Lower lobe of right lung (tissue), 2 donors: ENCODE data around the gene PDXDC1. TPM values are rescaled to one million over a fixed set of nuclear protein-coding genes. Genes with fewer than 3 reads are reported as not detected.
"Not testable (repeated sequence)": the region's sequence is repeated elsewhere in the genome, so short reads cannot be mapped to it uniquely, and the experiment has no call there.

Source experiments
- ATAC-seq, 2 donors: fragments of 200-7000 bp; cut with Tn5 transposase; one replicate each; pipeline ENCODE4 v1.9.1; 2020 to 2022; ENCODE audit warnings: mild to moderate bottlenecking in 2 of 2, moderate library complexity in 2 of 2
- DNase-seq: peaks from one replicate; pipeline ENCODE4 v3.0.0-alpha.2; 2020
- H3K27ac ChIP-seq: fragments of 200-600 bp; one replicate; pipeline ENCODE4 v1.8.0; 2022
- H3K27me3 ChIP-seq: fragments of 200-600 bp; one replicate; pipeline ENCODE4 v1.8.0; 2022; ENCODE audit warnings: low read depth
- H3K36me3 ChIP-seq: fragments of 200-600 bp; one replicate; pipeline ENCODE4 v1.8.0; 2022; ENCODE audit warnings: mild to moderate bottlenecking
- H3K4me1 ChIP-seq: fragments of 200-600 bp; one replicate; pipeline ENCODE4 v1.8.0; 2022
- H3K4me3 ChIP-seq: fragments of 200-600 bp; one replicate; pipeline ENCODE4 v1.8.0; 2022; ENCODE audit warnings: mild to moderate bottlenecking
- H3K9me3 ChIP-seq: fragments of 200-600 bp; one replicate; pipeline ENCODE4 v1.8.0; 2022
- intact Hi-C: fragments of 100-400 bp; cut with DNase I; formaldehyde crosslinking; loops from one replicate; pipeline ENCODE4 v1.11.0; 2022
- total RNA-seq: library from RNA; stranded (reverse); fragmentation: NEBNext Ultra II Directional; extraction: Animal tissue kit (Norgen Biotek cat#: 25700); gene quantifications from one replicate; pipeline ENCODE4 v1.2.1, GENCODE V29; 2021
- TF ChIP-seq, protein P1 (sequence below): fragments of 200-600 bp; IDR thresholded peaks from one replicate; pipeline ENCODE4 v1.8.0; 2022; ENCODE audit warnings: antibody characterized with exemption, mild to moderate bottlenecking
- donor health status: DM: no; HTN: yes; CAD: no; lungs with severe emphysema.

The PDXDC1 gene
- total RNA-seq, 1 donor from 2014 or later: 103 TPM

DNA sequence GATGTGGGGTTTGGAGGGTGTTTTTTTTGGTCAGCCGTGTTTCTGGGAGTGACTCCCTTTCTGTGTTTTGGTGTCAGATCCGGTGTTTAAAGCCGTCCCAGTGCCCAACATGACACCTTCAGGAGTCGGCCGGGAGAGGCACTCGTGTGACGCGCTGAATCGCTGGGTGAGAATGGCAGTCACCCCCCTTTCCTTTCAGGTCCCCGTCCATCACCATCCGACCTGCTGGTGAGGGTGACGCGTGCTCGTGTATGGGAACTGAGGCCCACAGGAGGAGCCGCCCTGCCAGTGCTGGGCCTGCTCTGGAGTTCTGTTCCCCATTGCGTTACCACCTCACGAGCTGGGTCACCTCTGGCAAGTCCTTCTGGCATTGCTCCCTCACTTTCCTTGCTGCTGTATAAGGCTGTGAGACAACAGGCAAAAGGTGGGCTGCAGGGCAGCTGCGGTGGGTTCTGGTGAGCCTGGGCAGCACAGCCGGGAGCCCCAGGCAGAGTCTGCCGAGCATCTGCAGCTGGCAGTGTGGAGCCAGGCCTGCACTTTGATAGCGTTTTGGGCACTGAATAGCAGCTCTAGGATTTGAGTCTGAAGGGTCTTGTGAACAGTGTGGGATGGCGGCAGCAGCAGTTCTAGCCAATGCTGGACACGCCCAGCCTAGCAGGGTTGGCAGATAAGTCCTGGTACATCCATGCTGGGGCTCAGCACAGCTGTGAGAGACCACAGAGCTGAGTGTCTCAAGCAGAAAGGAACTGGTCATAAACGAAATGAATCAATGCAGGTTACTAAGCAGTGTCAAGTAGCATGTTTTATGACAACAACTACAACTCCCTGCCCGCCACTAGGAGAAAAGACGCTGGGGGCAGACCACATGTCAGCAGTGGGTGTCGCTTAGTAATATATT is 54.2 kb downstream of the PDXDC1 start:
- H3K9me3 ChIP-seq: not testable (repeated sequence)
- peaks cover 90% of the 10 kb centered on the region for H3K36me3 ChIP-seq

DNA sequence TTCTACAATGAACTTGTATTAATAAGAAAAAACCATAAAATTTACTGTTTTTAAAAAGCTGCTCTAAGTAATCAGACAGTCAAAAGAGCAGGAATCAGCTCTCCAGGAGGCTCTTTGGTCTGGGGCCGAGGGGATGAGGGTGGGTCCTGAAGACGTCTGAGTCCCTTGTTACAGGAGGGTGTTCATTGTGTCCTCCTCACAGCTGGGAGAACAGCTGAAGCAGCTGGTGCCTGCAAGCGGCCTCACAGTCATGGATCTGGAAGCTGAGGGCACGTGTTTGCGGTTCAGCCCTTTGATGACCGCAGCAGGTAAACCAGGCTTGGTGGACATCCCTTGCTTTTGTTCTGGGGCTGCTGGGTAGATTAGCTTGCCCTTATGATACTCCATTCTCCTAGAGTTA is 54.9 kb downstream of the PDXDC1 start:
- H3K4me1 ChIP-seq: peaks cover 14% of the 10 kb centered on the region
- H3K4me3 ChIP-seq, DNase-seq, intact Hi-C loops, H3K27ac ChIP-seq, ATAC-seq, H3K9me3 ChIP-seq, H3K27me3 ChIP-seq: not testable (repeated sequence)
- H3K36me3 ChIP-seq: peaks cover 90% of the 10 kb centered on the region

More for the DNA sequence above, 54.2 kb downstream of the PDXDC1 start:
- intact Hi-C loops, H3K4me3 ChIP-seq, H3K27me3 ChIP-seq, H3K27ac ChIP-seq, DNase-seq: not testable (repeated sequence)
- H3K4me1 ChIP-seq: peaks cover 11% of the 10 kb centered on the region
- peak; percentile 9 to 35 for ATAC-seq

DNA sequence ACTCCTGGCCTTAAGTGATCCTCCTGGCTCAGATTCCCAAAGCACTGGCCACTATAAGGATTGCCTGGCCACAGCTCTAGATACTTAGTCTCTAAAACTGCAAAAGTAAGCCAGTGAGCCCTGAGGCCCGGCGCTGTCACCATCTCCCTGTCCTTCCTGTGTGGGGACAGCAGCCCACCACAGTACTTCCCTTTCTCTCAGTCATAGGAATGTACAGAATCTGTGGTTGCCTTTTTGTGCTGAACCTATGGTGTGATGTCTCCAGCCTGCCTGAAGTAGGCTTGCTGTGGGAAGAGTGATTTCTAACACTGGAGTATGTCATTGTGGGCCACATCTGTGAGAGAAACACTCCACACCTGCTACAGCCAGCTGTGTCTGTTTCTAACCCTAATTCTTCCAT is 56.4 kb downstream of the PDXDC1 start:
- DNase-seq: no peak
- H3K4me3 ChIP-seq: no peak overlapping the region
- no peaks in the 10 kb centered on the region for H3K27me3 ChIP-seq
- H3K9me3 ChIP-seq: no peaks in the 10 kb centered on the region
- intact Hi-C loops: no loop called here
- no peak for ATAC-seq
- H3K36me3 ChIP-seq: peaks cover 90% of the 10 kb centered on the region
- peaks cover 3% of the 10 kb centered on the region for H3K4me1 ChIP-seq
- H3K27ac ChIP-seq: no peak overlapping the region
- TF ChIP-seq, protein P1, sequence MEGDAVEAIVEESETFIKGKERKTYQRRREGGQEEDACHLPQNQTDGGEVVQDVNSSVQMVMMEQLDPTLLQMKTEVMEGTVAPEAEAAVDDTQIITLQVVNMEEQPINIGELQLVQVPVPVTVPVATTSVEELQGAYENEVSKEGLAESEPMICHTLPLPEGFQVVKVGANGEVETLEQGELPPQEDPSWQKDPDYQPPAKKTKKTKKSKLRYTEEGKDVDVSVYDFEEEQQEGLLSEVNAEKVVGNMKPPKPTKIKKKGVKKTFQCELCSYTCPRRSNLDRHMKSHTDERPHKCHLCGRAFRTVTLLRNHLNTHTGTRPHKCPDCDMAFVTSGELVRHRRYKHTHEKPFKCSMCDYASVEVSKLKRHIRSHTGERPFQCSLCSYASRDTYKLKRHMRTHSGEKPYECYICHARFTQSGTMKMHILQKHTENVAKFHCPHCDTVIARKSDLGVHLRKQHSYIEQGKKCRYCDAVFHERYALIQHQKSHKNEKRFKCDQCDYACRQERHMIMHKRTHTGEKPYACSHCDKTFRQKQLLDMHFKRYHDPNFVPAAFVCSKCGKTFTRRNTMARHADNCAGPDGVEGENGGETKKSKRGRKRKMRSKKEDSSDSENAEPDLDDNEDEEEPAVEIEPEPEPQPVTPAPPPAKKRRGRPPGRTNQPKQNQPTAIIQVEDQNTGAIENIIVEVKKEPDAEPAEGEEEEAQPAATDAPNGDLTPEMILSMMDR: no peak

DNA sequence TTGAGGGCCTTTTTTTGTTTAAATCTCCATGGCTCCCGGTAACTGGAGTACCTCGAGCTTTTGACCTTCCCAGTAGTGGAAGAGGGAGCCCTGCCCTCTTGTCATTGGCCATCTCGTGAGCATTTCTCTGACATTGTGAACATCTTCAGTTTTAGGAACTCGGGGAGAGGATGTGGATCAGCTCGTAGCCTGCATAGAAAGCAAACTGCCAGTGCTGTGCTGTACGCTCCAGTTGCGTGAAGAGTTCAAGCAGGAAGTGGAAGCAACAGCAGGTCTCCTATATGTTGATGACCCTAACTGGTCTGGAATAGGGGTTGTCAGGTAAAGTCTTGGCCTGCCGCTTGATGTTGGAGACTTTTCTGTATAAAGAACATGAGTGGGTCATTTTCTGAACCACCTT is 56.8 kb downstream of the PDXDC1 start:
- no peak for ATAC-seq
- H3K36me3 ChIP-seq: peaks cover 91% of the 10 kb centered on the region

DNA sequence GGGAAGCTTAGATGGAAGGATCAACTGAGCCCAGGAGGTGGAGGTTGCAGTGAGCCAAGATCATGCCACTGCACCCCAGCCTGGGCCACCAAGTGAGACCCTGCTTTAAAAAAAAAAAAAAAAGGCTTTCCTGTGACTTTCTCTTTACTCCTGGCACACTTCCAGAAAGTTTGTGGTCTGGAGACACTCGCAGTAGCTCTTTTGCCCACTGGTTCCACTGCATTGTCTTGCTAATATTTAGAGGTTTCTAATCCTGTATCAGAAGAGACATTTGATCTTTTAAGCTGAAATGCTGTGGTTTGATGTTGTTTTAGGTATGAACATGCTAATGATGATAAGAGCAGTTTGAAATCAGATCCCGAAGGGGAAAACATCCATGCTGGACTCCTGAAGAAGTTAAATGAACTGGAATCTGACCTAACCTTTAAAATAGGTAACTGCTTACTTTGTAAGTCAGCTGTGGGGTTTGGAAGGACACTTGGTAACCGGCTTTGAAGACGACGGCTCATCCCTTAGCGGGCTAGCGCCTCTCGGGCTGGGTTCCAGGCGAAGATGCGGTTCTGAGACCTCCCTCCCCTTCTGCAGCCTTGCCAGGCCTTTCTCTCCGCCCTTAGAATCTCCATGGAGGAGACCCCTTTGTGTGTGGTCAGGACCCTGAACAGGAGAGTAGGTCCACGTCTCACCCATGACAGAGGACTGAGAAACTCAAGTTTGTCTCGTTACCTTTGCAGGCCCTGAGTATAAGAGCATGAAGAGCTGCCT is 57.9 kb downstream of the PDXDC1 start:
- intact Hi-C loops: no loop called here
- no peaks in the 10 kb centered on the region for H3K27me3 ChIP-seq
- H3K36me3 ChIP-seq: peaks cover 96% of the 10 kb centered on the region
- no peak for DNase-seq
- no peak overlapping the region for H3K4me3 ChIP-seq
- H3K9me3 ChIP-seq: no peaks in the 10 kb centered on the region
- TF ChIP-seq, protein P1: no peak
- no peak overlapping the region for H3K27ac ChIP-seq
- ATAC-seq: no peak
- H3K4me1 ChIP-seq: peaks cover 3% of the 10 kb centered on the region

More for the DNA sequence above, 56.8 kb downstream of the PDXDC1 start:
- Histone ChIP-seq H3K4me3 (no peak overlapping the region), H3K4me1 (peaks cover 3% of the 10 kb centered on the region), H3K27ac (no peak overlapping the region), H3K9me3 (no peaks in the 10 kb centered on the region), H3K27me3 (no peaks in the 10 kb centered on the region)
- intact Hi-C loops: no loop called here
- TF ChIP-seq, protein P1: no peak
- no peak for DNase-seq

DNA sequence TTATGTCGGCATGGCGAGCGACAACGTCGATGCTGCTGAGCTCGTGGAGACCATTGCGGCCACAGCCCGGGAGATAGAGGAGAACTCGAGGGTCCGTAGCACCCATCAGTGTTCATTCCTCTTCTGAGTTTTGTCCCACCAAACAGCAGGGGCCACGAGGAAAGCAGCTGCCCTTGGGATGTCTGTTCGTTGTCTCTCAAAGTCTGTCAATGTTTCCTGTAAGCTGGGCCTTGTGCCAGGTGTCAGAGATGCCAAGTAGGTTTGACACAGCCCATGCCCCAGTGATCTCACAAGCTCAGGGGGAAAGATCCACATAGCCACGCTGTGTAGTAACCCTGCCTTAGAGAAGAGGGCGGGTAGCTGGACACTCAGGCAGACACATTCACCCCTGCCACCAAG is 58.5 kb downstream of the PDXDC1 start:
- DNase-seq: no peak
- H3K4me3 ChIP-seq: no peak overlapping the region
- H3K4me1 ChIP-seq: peaks cover 3% of the 10 kb centered on the region
- TF ChIP-seq, protein P1: no peak
- H3K27ac ChIP-seq: no peak overlapping the region
- ATAC-seq: no peak
- H3K9me3 ChIP-seq: no peaks in the 10 kb centered on the region
- intact Hi-C loops: no loop called here
- peaks cover 100% of the 10 kb centered on the region for H3K36me3 ChIP-seq
- no peaks in the 10 kb centered on the region for H3K27me3 ChIP-seq
